Fibroblast of mammary gland (primary cell): ENCODE results near the gene CCDC92.
A peak's percentile ranks its signal among the peaks of the same experiment; 100 is the strongest.

Experiments used
- DNase-seq: peaks from one replicate; pipeline ENCODE4 v3.0.0-alpha.2; 2010; ENCODE audit warnings: low read depth
- H3K4me3 ChIP-seq: 2 replicates; pipeline ENCODE4 v1.5.1; 2011; ENCODE audit warnings: low read depth, mild to moderate bottlenecking, low read length, moderate library complexity; ENCODE audit not compliant: control insufficient read depth
- TF ChIP-seq, protein P1 (sequence below): conservative IDR thresholded peaks from 2 replicates; pipeline ENCODE4 v1.5.1; 2011; ENCODE audit warnings: low read depth, low read length, inconsistent platforms; ENCODE audit not compliant: control insufficient read depth, insufficient read depth

The CCDC92 gene

DNA sequence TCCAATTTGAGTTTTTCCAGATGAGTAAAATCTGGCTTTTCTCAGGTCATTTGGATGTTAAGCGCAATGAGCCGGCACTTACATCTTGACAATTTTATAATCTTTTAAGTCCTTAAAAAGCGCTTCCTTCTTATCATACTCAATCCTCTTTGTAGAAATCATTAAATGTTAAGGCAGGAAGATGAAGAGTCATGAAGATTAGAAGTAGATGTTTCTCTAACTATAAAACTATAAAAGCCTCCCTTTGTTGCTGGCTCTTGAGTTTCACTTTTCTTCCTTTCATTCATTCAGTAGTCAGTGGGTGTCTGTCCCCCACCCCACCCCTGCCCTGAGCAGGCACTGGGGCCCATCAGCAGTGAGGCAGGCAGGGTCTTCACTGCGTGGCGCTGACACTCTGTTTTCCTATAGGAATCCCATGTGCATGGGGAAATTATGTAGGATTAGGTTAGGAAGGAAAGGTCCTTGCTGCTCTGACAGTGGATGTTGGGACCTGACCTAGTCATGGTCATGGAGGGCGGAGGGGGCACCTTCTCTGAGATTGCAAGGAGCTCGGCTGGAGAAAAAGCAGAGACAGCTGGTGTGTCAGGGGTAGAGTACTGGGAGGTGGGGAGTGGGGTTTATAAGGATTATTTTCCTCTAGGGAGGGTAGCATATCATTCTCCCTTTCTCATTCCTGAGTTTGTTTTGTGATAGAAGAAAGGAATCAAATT, 65.8 kb downstream of the CCDC92 start:
- TF ChIP-seq, protein P1, sequence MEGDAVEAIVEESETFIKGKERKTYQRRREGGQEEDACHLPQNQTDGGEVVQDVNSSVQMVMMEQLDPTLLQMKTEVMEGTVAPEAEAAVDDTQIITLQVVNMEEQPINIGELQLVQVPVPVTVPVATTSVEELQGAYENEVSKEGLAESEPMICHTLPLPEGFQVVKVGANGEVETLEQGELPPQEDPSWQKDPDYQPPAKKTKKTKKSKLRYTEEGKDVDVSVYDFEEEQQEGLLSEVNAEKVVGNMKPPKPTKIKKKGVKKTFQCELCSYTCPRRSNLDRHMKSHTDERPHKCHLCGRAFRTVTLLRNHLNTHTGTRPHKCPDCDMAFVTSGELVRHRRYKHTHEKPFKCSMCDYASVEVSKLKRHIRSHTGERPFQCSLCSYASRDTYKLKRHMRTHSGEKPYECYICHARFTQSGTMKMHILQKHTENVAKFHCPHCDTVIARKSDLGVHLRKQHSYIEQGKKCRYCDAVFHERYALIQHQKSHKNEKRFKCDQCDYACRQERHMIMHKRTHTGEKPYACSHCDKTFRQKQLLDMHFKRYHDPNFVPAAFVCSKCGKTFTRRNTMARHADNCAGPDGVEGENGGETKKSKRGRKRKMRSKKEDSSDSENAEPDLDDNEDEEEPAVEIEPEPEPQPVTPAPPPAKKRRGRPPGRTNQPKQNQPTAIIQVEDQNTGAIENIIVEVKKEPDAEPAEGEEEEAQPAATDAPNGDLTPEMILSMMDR: no peak
- no peak overlapping the region for H3K4me3 ChIP-seq

DNA sequence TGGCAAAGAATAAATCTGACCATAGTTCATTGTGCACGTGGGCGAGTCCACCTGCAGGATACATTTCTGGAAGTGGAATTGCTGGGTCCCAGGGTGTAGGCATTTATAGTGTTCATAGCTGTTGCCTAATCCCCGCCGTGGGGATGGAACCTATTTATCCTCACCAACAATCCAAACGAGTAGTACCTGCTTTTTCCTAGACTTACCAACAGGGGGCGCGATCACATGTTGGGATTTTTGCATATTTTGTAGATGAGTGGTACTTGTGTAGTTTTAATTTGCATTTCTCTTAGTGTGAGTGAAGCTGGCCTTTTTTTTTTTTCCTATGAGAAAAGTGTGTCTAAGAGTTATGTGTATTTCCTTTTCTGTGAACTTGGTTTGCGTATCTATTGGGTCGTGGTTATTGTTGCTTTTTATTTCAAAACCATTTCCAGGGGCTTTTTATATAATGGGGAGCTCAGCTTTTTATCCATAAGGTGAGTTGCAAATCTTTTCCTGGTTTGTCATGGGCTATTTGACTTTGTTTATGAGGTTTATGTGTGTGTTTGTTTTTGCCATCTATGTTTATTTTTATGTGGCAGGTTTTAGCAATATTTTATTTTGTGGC, 67.2 kb downstream of the CCDC92 start:
- H3K4me3 ChIP-seq: no peak overlapping the region
- TF ChIP-seq, protein P1: peak; percentile 80
- DNase-seq: peak; percentile 87

More for the DNA sequence above, 65.8 kb downstream of the CCDC92 start:
- no peak for DNase-seq

DNA sequence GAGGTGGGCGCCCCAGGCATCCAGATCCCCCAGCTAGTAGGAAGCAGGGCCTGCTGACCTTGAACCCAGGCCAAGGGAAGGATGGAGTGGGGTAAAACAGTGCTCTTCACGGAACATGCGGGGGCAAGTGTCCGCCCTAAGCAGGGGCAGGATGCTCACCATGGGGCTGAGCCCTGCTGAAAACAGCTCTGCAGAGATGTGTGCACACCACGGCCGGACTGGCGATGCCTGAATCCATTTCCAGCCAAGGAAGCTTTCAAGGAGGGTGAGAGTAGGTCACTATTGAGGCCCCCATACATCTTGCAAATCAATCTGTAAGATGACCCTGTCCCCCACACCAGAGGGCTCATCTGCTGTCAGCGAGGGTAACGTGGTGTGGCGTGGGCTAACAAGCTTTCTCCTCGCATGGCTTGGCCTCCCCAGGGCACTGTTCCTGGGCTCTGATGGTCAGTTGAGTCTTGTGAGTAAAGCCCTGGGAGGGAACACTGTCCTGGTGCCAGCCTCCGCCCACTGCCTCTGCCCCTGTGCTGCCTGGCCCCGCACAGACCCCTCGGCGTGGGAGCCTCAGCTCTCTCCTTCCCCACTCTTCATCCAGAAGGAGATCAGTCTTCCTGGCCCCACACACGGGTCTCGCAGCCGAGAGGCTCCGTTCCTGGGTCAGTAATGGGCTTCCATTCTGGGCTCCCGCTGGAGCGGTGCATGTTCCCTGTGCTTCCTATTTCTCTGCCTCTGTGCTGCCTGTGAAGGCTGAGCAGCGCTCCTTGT, 69.1 kb downstream of the CCDC92 start:
- no peak for DNase-seq
- H3K4me3 ChIP-seq: no peak overlapping the region
- TF ChIP-seq, protein P1: no peak

DNA sequence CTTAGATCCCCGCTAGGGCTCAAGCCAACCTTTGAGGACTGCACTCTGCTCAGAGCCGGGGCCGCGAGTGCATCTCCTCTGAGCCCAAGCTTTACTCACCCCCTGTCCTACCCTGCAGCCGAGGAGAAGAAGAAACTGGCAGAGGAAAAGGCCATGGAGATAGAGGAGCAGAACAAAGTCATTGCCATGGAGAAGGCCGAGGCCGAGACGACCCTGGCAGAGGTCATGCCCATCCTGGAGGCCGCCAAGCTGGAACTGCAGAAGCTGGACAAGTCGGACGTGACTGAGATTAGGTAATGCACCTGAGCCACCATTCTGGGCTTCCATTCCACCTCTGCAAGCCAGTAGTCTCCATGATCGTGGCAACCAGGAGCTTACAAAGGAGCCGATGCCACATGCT, 69.8 kb downstream of the CCDC92 start:
- TF ChIP-seq, protein P1: no peak
- no peak overlapping the region for H3K4me3 ChIP-seq
- no peak for DNase-seq

DNA sequence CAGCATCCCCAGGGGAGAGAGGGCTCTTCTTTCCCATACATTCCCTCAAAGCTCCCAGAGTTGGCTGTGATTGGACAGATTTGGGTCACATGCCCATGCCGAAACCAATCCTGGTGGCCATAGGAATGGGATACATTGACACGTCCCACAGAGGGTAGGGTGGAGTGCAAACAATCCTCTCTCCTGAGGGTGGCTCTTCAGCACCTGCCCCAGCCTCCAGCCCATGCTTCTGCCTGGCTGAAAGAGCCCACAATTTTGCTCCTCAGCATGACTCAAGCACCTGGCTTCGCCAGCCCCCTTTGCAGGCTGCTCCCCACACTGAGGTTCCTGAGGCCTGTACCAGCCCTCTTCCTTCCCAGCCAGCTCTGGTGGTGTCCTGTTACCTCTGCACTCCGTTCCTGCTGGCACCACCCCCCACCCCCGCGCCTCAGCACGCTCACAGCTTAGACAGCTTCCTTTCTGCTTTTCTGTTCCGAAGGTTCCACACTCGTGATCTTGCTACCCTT, 71.7 kb downstream of the CCDC92 start:
- TF ChIP-seq, protein P1: no peak
- DNase-seq: peak; percentile 16
- no peak overlapping the region for H3K4me3 ChIP-seq

DNA sequence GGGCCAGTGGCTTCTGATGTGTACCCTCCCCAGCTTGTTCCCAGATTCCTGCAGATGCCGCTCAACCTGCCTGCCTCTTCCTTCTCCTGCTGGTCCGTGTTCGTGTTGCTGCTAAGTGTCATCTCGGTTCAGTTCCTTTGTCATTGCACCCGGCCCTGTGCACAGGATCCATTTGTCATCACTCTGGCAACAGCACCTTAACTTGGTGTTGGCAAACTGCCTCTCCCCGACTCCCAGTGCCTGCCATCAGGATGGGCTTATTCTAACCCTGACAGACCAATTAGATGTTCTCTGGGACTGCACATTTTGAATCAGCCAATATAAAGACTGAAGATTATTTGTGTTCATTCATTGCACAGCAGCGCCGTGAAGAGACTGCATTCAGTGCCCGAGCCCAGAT, 73.3 kb downstream of the CCDC92 start:
- TF ChIP-seq, protein P1: no peak
- no peak for DNase-seq
- H3K4me3 ChIP-seq: no peak overlapping the region
